ENCODE results near the gene TCP11L1. TPM values are rescaled to one million over a fixed set of nuclear protein-coding genes. Genes with fewer than 3 reads are reported as not detected.

TCP11L1 gene
- total RNA-seq, 2 donors from 2014 or later, result 25.4 to 28.3 TPM

Other genes with a start within 250 kb of the TCP11L1 start
- gene CCDC73, start 244.9 kb upstream of the TCP11L1 start, total RNA-seq, result not detected
- under 1 TPM; 0.81 to 0.83 TPM for gene PRRG4, start 209.6 kb upstream of the TCP11L1 start, total RNA-seq
- gene QSER1, start 146.8 kb upstream of the TCP11L1 start, total RNA-seq, result 10 to 100 TPM; 19.0 to 23.3 TPM
- 1 to 10 TPM; 1.4 TPM for gene DEPDC7, start 23.7 kb upstream of the TCP11L1 start, total RNA-seq
- 10 to 100 TPM; 15.9 to 17.5 TPM for gene CSTF3, start 121.9 kb downstream of the TCP11L1 start, total RNA-seq
- gene HIPK3, start 217.8 kb downstream of the TCP11L1 start, total RNA-seq, result 100 to 1,000 TPM; 178 to 216 TPM